KMS-11 (cell line): Measurements from ENCODE around the gene TRIP13.
"Not testable (repeated sequence)": the region's sequence is repeated elsewhere in the genome, so short reads cannot be mapped to it uniquely, and the experiment has no call there.

ENCODE experiments used
- H2AFZ ChIP-seq: fragments of 200-600 bp; sonication (generic); 2 replicates; pipeline ENCODE4 v1.6.1; 2016; ENCODE audit warnings: antibody characterized with exemption, mixed run types, low read depth
- H3K27ac ChIP-seq: fragments of 200-600 bp; sonication (generic); 2 replicates; pipeline ENCODE4 v1.6.1; 2016; ENCODE audit warnings: mild to moderate bottlenecking, mixed run types
- H3K27me3 ChIP-seq: fragments of 200-600 bp; sonication (generic); 2 replicates; pipeline ENCODE4 v1.6.1; 2017; ENCODE audit warnings: mild to moderate bottlenecking, low read depth, mixed run types, moderate library complexity; ENCODE audit not compliant: insufficient read depth
- H3K36me3 ChIP-seq: fragments of 200-600 bp; sonication (generic); 2 replicates; pipeline ENCODE4 v1.6.1; 2017; ENCODE audit warnings: mild to moderate bottlenecking, mixed run types; ENCODE audit not compliant: insufficient read depth
- H3K4me1 ChIP-seq: fragments of 200-600 bp; sonication (generic); 2 replicates; pipeline ENCODE4 v1.6.1; 2016; ENCODE audit warnings: mild to moderate bottlenecking, low read depth, mixed run types; ENCODE audit not compliant: poor library complexity, severe bottlenecking
- H3K4me2 ChIP-seq: fragments of 200-600 bp; sonication (generic); 2 replicates; pipeline ENCODE4 v1.7.0; 2016; ENCODE audit warnings: mild to moderate bottlenecking, mixed run types
- H3K4me3 ChIP-seq: fragments of 200-600 bp; sonication (generic); IDR thresholded peaks from 2 replicates; pipeline ENCODE4 v1.6.1; 2017; ENCODE audit warnings: low read depth, low read length, mixed read lengths; ENCODE audit not compliant: insufficient read depth
- H3K79me2 ChIP-seq: fragments of 200-600 bp; sonication (generic); 2 replicates; pipeline ENCODE4 v1.6.1; 2016; ENCODE audit warnings: low read depth, mixed run types; ENCODE audit not compliant: insufficient read depth
- H3K9ac ChIP-seq: fragments of 200-600 bp; sonication (generic); 2 replicates; pipeline ENCODE4 v1.6.1; 2016; ENCODE audit warnings: mild to moderate bottlenecking, mixed run types
- H4K20me1 ChIP-seq: fragments of 200-600 bp; sonication (generic); 2 replicates; pipeline ENCODE4 v1.6.1; 2016; ENCODE audit warnings: mild to moderate bottlenecking, mixed run types; ENCODE audit not compliant: insufficient read depth
- CTCF ChIP-seq: fragments of 200-600 bp; sonication (generic); conservative IDR thresholded peaks from 2 replicates; pipeline ENCODE4 v1.6.1; 2017; ENCODE audit warnings: low read depth, mild to moderate bottlenecking, antibody characterized with exemption, low read length, moderate library complexity, mixed read lengths

Gene TRIP13

GRCh38 chr5:873328-873727 lies 19.4 kb upstream of the TRIP13 start:
- no peak overlapping the region for H3K9ac ChIP-seq
- no peaks in the 10 kb centered on the region for H3K79me2 ChIP-seq
- no peaks in the 10 kb centered on the region for H3K4me1 ChIP-seq
- no peak overlapping the region for H3K4me3 ChIP-seq
- peaks cover 14% of the 10 kb centered on the region; the same call in 1 of the 2 replicates for H3K36me3 ChIP-seq
- no peaks in the 10 kb centered on the region for H3K27me3 ChIP-seq
- H2AFZ ChIP-seq = no peak overlapping the region
- H3K27ac ChIP-seq = no peak overlapping the region
- no peak for TF ChIP-seq CTCF
- no peak overlapping the region for H3K4me2 ChIP-seq
- H4K20me1 ChIP-seq = no peaks in the 10 kb centered on the region

- TF ChIP-seq CTCF = no peak
- H3K4me3 ChIP-seq = no peak overlapping the region
- no peaks in the 10 kb centered on the region for H3K79me2 ChIP-seq
- H2AFZ ChIP-seq = no peak overlapping the region
- H3K27me3 ChIP-seq = no peaks in the 10 kb centered on the region
- no peak overlapping the region for H3K4me2 ChIP-seq
- H3K9ac ChIP-seq = no peak overlapping the region
- H3K4me1 ChIP-seq = no peaks in the 10 kb centered on the region
- H3K36me3 ChIP-seq = peaks cover 5% of the 10 kb centered on the region; the same call in 1 of the 2 replicates
- H4K20me1 ChIP-seq = no peaks in the 10 kb centered on the region
- H3K27ac ChIP-seq = no peak overlapping the region
These were observed 16.8 kb upstream of the TRIP13 start for GRCh38 chr5:875931-876330.

GRCh38 chr5:876398-877365 lies 16.0 kb upstream of the TRIP13 start:
- H3K36me3 ChIP-seq = peaks cover 5% of the 10 kb centered on the region; the same call in 1 of the 2 replicates
- H3K27me3 ChIP-seq = no peaks in the 10 kb centered on the region
- H4K20me1 ChIP-seq = no peaks in the 10 kb centered on the region
- H3K4me3 ChIP-seq = no peak overlapping the region
- no peak overlapping the region for H3K9ac ChIP-seq
- H2AFZ ChIP-seq = no peak overlapping the region
- H3K79me2 ChIP-seq = peaks cover 3% of the 10 kb centered on the region; the same call in 1 of the 2 replicates
- H3K4me1 ChIP-seq = no peaks in the 10 kb centered on the region
- TF ChIP-seq CTCF = no peak
- no peak overlapping the region for H3K4me2 ChIP-seq
- no peak overlapping the region for H3K27ac ChIP-seq

GRCh38 chr5:878125-878524 lies 14.6 kb upstream of the TRIP13 start:
- peaks cover 10% of the 10 kb centered on the region; the same call in 1 of the 2 replicates for H3K36me3 ChIP-seq
- H2AFZ ChIP-seq = no peak overlapping the region
- H4K20me1 ChIP-seq = no peaks in the 10 kb centered on the region; the same call in 1 of the 2 replicates
- no peaks in the 10 kb centered on the region for H3K27me3 ChIP-seq
- no peak overlapping the region for H3K27ac ChIP-seq
- TF ChIP-seq CTCF = no peak
- no peak overlapping the region for H3K9ac ChIP-seq
- no peaks in the 10 kb centered on the region for H3K4me1 ChIP-seq
- no peak overlapping the region for H3K4me3 ChIP-seq
- H3K79me2 ChIP-seq = peaks cover 17% of the 10 kb centered on the region
- no peak overlapping the region for H3K4me2 ChIP-seq

GRCh38 chr5:878677-879076 lies 14.0 kb upstream of the TRIP13 start:
- not testable (repeated sequence) for H3K9ac ChIP-seq, H3K4me1 ChIP-seq, H2AFZ ChIP-seq, H3K27me3 ChIP-seq, H3K4me2 ChIP-seq, H3K27ac ChIP-seq, H3K4me3 ChIP-seq, H4K20me1 ChIP-seq
- Histone ChIP-seq H3K79me2 (peaks cover 23% of the 10 kb centered on the region), H3K36me3 (peaks cover 15% of the 10 kb centered on the region; the same call in 1 of the 2 replicates)
